ENCODE results near the gene EME1. TPM values are rescaled to one million over a fixed set of nuclear protein-coding genes. Genes with fewer than 3 reads are reported as not detected.

EME1 gene
- total and polyA plus RNA-seq, 2 of the 8 experiments (the other 6 are each of a cell fraction or from before 2014, with no cell fraction given): 13.9 to 16.3 TPM

DNA sequence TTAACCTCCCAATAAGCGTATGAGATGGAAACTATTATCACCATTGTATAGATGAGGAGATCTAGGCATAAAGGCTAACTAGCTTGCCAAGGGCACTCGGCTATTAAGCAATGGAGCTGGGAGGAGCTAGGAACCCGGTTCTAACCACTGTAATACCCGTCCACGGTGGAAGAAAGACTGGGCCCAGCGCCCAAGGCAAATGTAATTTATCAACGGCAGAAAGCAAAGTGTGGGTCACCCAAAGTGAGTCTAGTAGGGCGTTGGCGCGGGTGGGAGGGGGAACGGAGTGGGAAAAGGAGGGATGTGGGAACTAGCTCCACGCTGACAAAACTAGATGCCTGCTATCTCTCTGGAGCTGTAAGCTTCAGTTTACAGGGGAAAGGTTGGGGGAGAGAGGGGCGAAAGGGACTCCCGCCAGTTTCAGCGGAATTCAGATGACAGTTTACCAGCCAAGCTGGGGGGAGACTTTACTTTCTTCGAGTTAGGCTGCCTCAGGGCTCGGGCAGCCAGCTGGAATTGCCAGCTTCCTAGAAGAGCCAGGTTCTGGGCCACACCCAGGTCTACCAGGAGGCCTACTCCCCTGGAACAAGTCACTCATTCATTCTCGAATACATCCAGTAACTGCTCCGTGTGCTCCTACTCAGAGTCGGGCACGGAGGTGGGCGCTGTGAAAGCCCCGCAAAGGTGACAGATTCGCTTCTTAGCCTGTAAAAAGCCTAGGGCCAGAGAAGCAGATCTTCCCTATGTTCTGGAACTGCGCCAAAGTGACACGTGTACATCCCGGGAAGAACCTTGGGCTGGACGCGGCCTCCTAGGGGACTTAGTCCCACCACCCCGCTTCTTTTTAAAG lies 23.5 kb downstream of the EME1 start:
- Histone ChIP-seq H2AK5ac (ENCODE audit: low read depth, low read length) (no peak overlapping the region), H3K79me2 (ENCODE audit: control insufficient read depth in 1 of 2, insufficient read depth in 2 of 2, low read length in 2 of 2) (peaks cover 0 to 18% of the 10 kb centered on the region in 2 experiments; a peak in 3 of 4 replicates), H2BK20ac (ENCODE audit: low read length) (no peak overlapping the region), H3K4me3 (ENCODE audit: extremely low read depth in 1 of 4, insufficient read depth in 2 of 4, low read depth in 3 of 4, low read length in 4 of 4) (peak overlapping the region; percentile 64 to 92 (median 80)), H4K5ac (ENCODE audit: insufficient read length, low read depth, low read length) (no peak overlapping the region), H3K79me1 (ENCODE audit: low read depth, low read length) (peaks cover 5% of the 10 kb centered on the region), H3K18ac (ENCODE audit: extremely low read depth, low read length) (no peak overlapping the region), H2BK120ac (replicated peaks; ENCODE audit: low read depth, low read length) (no peak overlapping the region), H3K27me3 (replicated peaks in 1 of 4; ENCODE audit: control insufficient read depth in 3 of 4, extremely low read depth in 1 of 4, insufficient read depth in 3 of 4, low read length in 3 of 4) (no peaks in the 10 kb centered on the region), H4K91ac (replicated peaks; ENCODE audit: insufficient read length, low read length) (no peak overlapping the region), H3K4ac (replicated peaks; ENCODE audit: insufficient read length, low read depth, low read length) (no peak overlapping the region), H3K14ac (ENCODE audit: insufficient read length) (no peak overlapping the region), H2BK12ac (ENCODE audit: low read depth, low read length) (no peak overlapping the region), H3K9me3 (ENCODE audit: insufficient read depth in 2 of 2, low read depth in 1 of 2, low read length in 1 of 2) (peaks cover 0 to 3% of the 10 kb centered on the region in 2 experiments; a peak in 1 of 4 replicates), H2AFZ (ENCODE audit: low read length) (no peak overlapping the region), H2BK5ac (ENCODE audit: low read depth, low read length) (0 out of 2 replicates have a peak overlapping the region, but pooled peaks have one; percentile 35), H2BK15ac (ENCODE audit: low read length) (no peak overlapping the region), H3K27ac (ENCODE audit: low read depth, low read length) (no peak overlapping the region), H4K20me1 (replicated peaks in 1 of 2; ENCODE audit: control insufficient read depth in 1 of 2, insufficient read depth in 2 of 2, low read length in 2 of 2) (peaks cover 0 to 14% of the 10 kb centered on the region in 2 experiments), H3K4me1 (replicated peaks in 1 of 4; ENCODE audit: control insufficient read depth in 3 of 4, insufficient read depth in 4 of 4, low read length in 3 of 4) (no peaks in the 10 kb centered on the region; a peak in 3 of 7 replicates), H3K4me2 (ENCODE audit: insufficient read depth in 1 of 2, low read depth in 2 of 2, low read length in 2 of 2) (peak overlapping the region; percentile 94 to 97), H3K23me2 (ENCODE audit: low read depth, low read length) (peaks cover 7% of the 10 kb centered on the region; the same call in 1 of the 2 replicates), H3K36me3 (ENCODE audit: control insufficient read depth in 2 of 4, insufficient read depth in 4 of 4, low read length in 3 of 4) (peaks cover 30 to 35% (median 34%) of the 10 kb centered on the region in 4 experiments), H3K23ac (ENCODE audit: insufficient read length) (no peak overlapping the region), H4K8ac (ENCODE audit: extremely low read depth, insufficient read depth, low read length) (no peak overlapping the region; the same call in none of the 2 replicates), H3K56ac (replicated peaks; ENCODE audit: insufficient read length, low read depth, low read length) (no peak overlapping the region), H3K9ac (replicated peaks in 1 of 4; ENCODE audit: extremely low read depth in 1 of 4, low read depth in 3 of 4, low read length in 3 of 4) (peak overlapping the region in 3 of 4 experiments; percentile 67 to 88 (median 72); a peak in 6 of 7 replicates)
- CTCF ChIA-PET (ENCODE audit: partially characterized antibody): interaction anchor here (0.6 to 5.5 kb wide), 47 partner anchors 8 to 300 kb away, joined by 3 to 87 read pairs (median 5); partner anchors contain the start of genes ACSF2, CHAD, EME1 and MRPL27
- WGBS, 2 experiments (ENCODE audit: extremely low coverage in 1 of 2, insufficient coverage in 1 of 2, insufficient read length in 1 of 2, insufficient replicate concordance in 2 of 2, low coverage in 1 of 2, low lambda C conversion rate in 2 of 2, missing lambda C conversion rate in 1 of 2): 16% methylated on average over 30 of the region's 30 CpGs; no CpG with 5 or more reads in 1 of the 2 experiments
- TF ChIP-seq CEBPB (IDR thresholded peaks at IDR 0.05; ENCODE audit: low read depth, low read length) (peak; percentile 53), NRF1 (IDR thresholded peaks at IDR 0.05; ENCODE audit: low read depth, low read length) (no peak), CBX8 (IDR thresholded peaks at IDR 0.05; ENCODE audit: borderline replicate concordance, low read depth, low read length) (no peak), SAP30 (IDR thresholded peaks at IDR 0.05; ENCODE audit: insufficient read depth, insufficient replicate concordance, low read length) (peak; percentile 65)
- FAIRE-seq (no peak), DNase-seq (ENCODE audit: low read depth in 1 of 2, low spot score in 2 of 2) (no peak)
- POLR2A ChIA-PET (ENCODE audit: partially characterized antibody): interaction anchor here (1.1 to 27.4 kb wide), 12 partner anchors 8 to 226 kb away, joined by 3 to 313 read pairs (median 6); partner anchors contain the start of genes ACSF2, EME1, MRPL27 and XYLT2

All from H1 (cell line).